Measurements from ENCODE around the gene INF2. TPM values are rescaled to one million over a fixed set of nuclear protein-coding genes. Genes with fewer than 3 reads are reported as not detected.
"Not testable (repeated sequence)": the region's sequence is repeated elsewhere in the genome, so short reads cannot be mapped to it uniquely, and the experiment has no call there.

The INF2 gene
- total RNA-seq, 1 donor from 2014 or later: 126 TPM

- H3K27ac Mint-ChIP-seq (ENCODE audit: unreplicated experiment): no peak overlapping the region
- FAIRE-seq: no peak
- H3K36me3 ChIP-seq (ENCODE audit: insufficient read depth, low read length): no peaks in the 10 kb centered on the region
- H4K20me1 ChIP-seq (ENCODE audit: insufficient read depth, low read length): no peaks in the 10 kb centered on the region
- H3K9ac ChIP-seq (ENCODE audit: low read length): no peak overlapping the region
- H3K4me2 ChIP-seq (ENCODE audit: low read length): no peak overlapping the region
- H2AFZ ChIP-seq (ENCODE audit: low read depth, low read length): no peak overlapping the region
- no peak for DNase-seq (ENCODE audit: low read depth)
- no peak overlapping the region for H3K4me3 Mint-ChIP-seq (ENCODE audit: unreplicated experiment)
- H3K27me3 Mint-ChIP-seq (ENCODE audit: low read depth, unreplicated experiment): no peaks in the 10 kb centered on the region
- no peaks in the 10 kb centered on the region for H3K36me3 Mint-ChIP-seq (ENCODE audit: low read depth, unreplicated experiment)
- H3K27ac ChIP-seq (ENCODE audit: low read depth, low read length): no peak overlapping the region
- no peak for TF ChIP-seq CTCF (IDR thresholded peaks at IDR 0.05; ENCODE audit: insufficient read depth, low read depth, low read length)
- TF ChIP-seq EZH2 (IDR thresholded peaks at IDR 0.05; ENCODE audit: insufficient read depth, low read length): no peak
- H3K9me3 ChIP-seq (ENCODE audit: insufficient read depth, low read depth, low read length): no peaks in the 10 kb centered on the region
- no peaks in the 10 kb centered on the region for H3K27me3 ChIP-seq (ENCODE audit: insufficient read depth, low read length)
- peaks cover 7% of the 10 kb centered on the region for H3K4me1 Mint-ChIP-seq (ENCODE audit: low read depth, unreplicated experiment)
- peaks cover 14% of the 10 kb centered on the region for H3K4me1 ChIP-seq (ENCODE audit: insufficient read depth, low read length)
- peaks cover 7% of the 10 kb centered on the region for H3K9me3 Mint-ChIP-seq (ENCODE audit: unreplicated experiment)
- no peak overlapping the region for H3K4me3 ChIP-seq (ENCODE audit: insufficient read depth, low read depth, low read length)
- no peaks in the 10 kb centered on the region for H3K79me2 ChIP-seq (ENCODE audit: insufficient read depth, low read length)
These were observed 19.7 kb upstream of the INF2 start for GRCh38 chr14:104669697-104670096.

GRCh38 chr14:104671330-104671977, 18.0 kb upstream of the INF2 start:
- H3K27me3 ChIP-seq (ENCODE audit: insufficient read depth, low read length); H3K9me3 Mint-ChIP-seq (ENCODE audit: unreplicated experiment); H3K4me1 Mint-ChIP-seq (ENCODE audit: low read depth, unreplicated experiment); H3K36me3 ChIP-seq (ENCODE audit: insufficient read depth, low read length); H4K20me1 ChIP-seq (ENCODE audit: insufficient read depth, low read length); H3K36me3 Mint-ChIP-seq (ENCODE audit: low read depth, unreplicated experiment); H3K4me2 ChIP-seq (ENCODE audit: low read length); H3K27ac Mint-ChIP-seq (ENCODE audit: unreplicated experiment); H3K4me3 ChIP-seq (ENCODE audit: insufficient read depth, low read depth, low read length); H3K9me3 ChIP-seq (ENCODE audit: insufficient read depth, low read depth, low read length); H3K27me3 Mint-ChIP-seq (ENCODE audit: low read depth, unreplicated experiment); H2AFZ ChIP-seq (ENCODE audit: low read depth, low read length); H3K9ac ChIP-seq (ENCODE audit: low read length); H3K79me2 ChIP-seq (ENCODE audit: insufficient read depth, low read length); H3K4me3 Mint-ChIP-seq (ENCODE audit: unreplicated experiment); DNase-seq (ENCODE audit: low read depth); FAIRE-seq; H3K27ac ChIP-seq (ENCODE audit: low read depth, low read length); H3K4me1 ChIP-seq (ENCODE audit: insufficient read depth, low read length): not testable (repeated sequence)

- DNase-seq (ENCODE audit: low read depth); H3K4me1 Mint-ChIP-seq (ENCODE audit: low read depth, unreplicated experiment); H3K27me3 Mint-ChIP-seq (ENCODE audit: low read depth, unreplicated experiment): not testable (repeated sequence)
These were observed 17.3 kb upstream of the INF2 start for GRCh38 chr14:104672119-104672518.

More at GRCh38 chr14:104672119-104672518, 17.3 kb upstream of the INF2 start:
- not testable (repeated sequence) for FAIRE-seq; H3K9me3 ChIP-seq (ENCODE audit: insufficient read depth, low read depth, low read length); H3K36me3 Mint-ChIP-seq (ENCODE audit: low read depth, unreplicated experiment); H4K20me1 ChIP-seq (ENCODE audit: insufficient read depth, low read length); H3K27ac Mint-ChIP-seq (ENCODE audit: unreplicated experiment); H3K36me3 ChIP-seq (ENCODE audit: insufficient read depth, low read length); H3K4me2 ChIP-seq (ENCODE audit: low read length); H3K9me3 Mint-ChIP-seq (ENCODE audit: unreplicated experiment); H3K27ac ChIP-seq (ENCODE audit: low read depth, low read length); H3K4me3 ChIP-seq (ENCODE audit: insufficient read depth, low read depth, low read length); H3K79me2 ChIP-seq (ENCODE audit: insufficient read depth, low read length); H2AFZ ChIP-seq (ENCODE audit: low read depth, low read length); H3K9ac ChIP-seq (ENCODE audit: low read length); H3K4me1 ChIP-seq (ENCODE audit: insufficient read depth, low read length); H3K27me3 ChIP-seq (ENCODE audit: insufficient read depth, low read length); H3K4me3 Mint-ChIP-seq (ENCODE audit: unreplicated experiment)
